Measurements from ENCODE around the gene METTL25B. TPM values are rescaled to one million over a fixed set of nuclear protein-coding genes. Genes with fewer than 3 reads are reported as not detected.

Gene METTL25B
- total and polyA plus RNA-seq, 10 of the 15 experiments (the other 5 are each of a cell fraction or from before 2014, with no cell fraction given): 5.9 to 25.2 (median 13.5) TPM

- TF ChIP-seq ZNF687 (IDR thresholded peaks at IDR 0.05): no peak
- TF ChIP-seq MTA2 (IDR thresholded peaks at IDR 0.05; ENCODE audit: low read depth): peak; percentile 37; the same call in 1 of the 2 replicates
- TF ChIP-seq ZBTB40 (IDR thresholded peaks at IDR 0.05; ENCODE audit: borderline replicate concordance): peak; percentile 73; the same call in 1 of the 2 replicates
- TF ChIP-seq CBX5 (IDR thresholded peaks at IDR 0.05; ENCODE audit: low read depth): no peak
- TF ChIP-seq NR2C1 (IDR thresholded peaks at IDR 0.05): 0 out of 2 replicates have a peak, but pooled peaks have one; percentile 1
- peak; percentile 54; the same call in 1 of the 2 replicates for TF ChIP-seq TAF1 (IDR thresholded peaks at IDR 0.05; ENCODE audit: borderline replicate concordance, low read depth, low read length)
- TF ChIP-seq JUND (IDR thresholded peaks at IDR 0.05; ENCODE audit: low read depth, low read length): no peak
- no peak for TF ChIP-seq PRDM15 (CRISPR knock-in tag; IDR thresholded peaks at IDR 0.05)
- no peak for TF ChIP-seq SMC3 (IDR thresholded peaks at IDR 0.05; ENCODE audit: borderline replicate concordance, low read length)
- TF ChIP-seq PAX5 (IDR thresholded peaks at IDR 0.05; ENCODE audit: borderline replicate concordance, low read depth, low read length): peak; percentile 79
- peak; percentile 80; the same call in 1 of the 2 replicates for TF ChIP-seq GABPA (IDR thresholded peaks at IDR 0.05; ENCODE audit: low read depth)
- no peak for TF ChIP-seq DPF2 (IDR thresholded peaks at IDR 0.05)
- TF ChIP-seq SUPT20H (IDR thresholded peaks at IDR 0.05; ENCODE audit: borderline replicate concordance, control insufficient read depth, low read depth, low read length): no peak
- no peak for TF ChIP-seq ASH2L (IDR thresholded peaks at IDR 0.05; ENCODE audit: borderline replicate concordance, low read depth)
Observed at GRCh38 chr1:156728599-156729462, 562 bp downstream of the METTL25B start, which contains the start of gene ISG20L2 (continued).

Measured in GM12878 (cell line).